Skeletal muscle tissue (tissue), 4 donors: Measurements from ENCODE around the gene HSPA4. TPM values are rescaled to one million over a fixed set of nuclear protein-coding genes. Genes with fewer than 3 reads are reported as not detected.

Source experiments
- H3K27ac ChIP-seq: one replicate; pipeline ENCODE4 v1.7.0; 2013; ENCODE audit warnings: mild to moderate bottlenecking, low read depth, low read length, inconsistent platforms
- H3K27me3 ChIP-seq, 3 donors: one replicate each; pipeline ENCODE4 v1.7.0; 2013; ENCODE audit warnings: low read length in 3 of 3; ENCODE audit not compliant: control insufficient read depth in 3 of 3, insufficient read depth in 3 of 3
- H3K36me3 ChIP-seq, 3 donors: one replicate each; pipeline ENCODE4 v1.7.0; 2013; ENCODE audit warnings: low read length in 3 of 3; ENCODE audit not compliant: control insufficient read depth in 3 of 3, insufficient read depth in 3 of 3
- H3K4me1 ChIP-seq, 3 donors: one replicate each; pipeline ENCODE4 v1.7.0; 2013; ENCODE audit warnings: low read length in 3 of 3, mild to moderate bottlenecking in 3 of 3; ENCODE audit not compliant: control insufficient read depth in 3 of 3, insufficient read depth in 3 of 3
- H3K4me3 ChIP-seq, 3 donors: one replicate each; pipeline ENCODE4 v1.7.0; 2013; ENCODE audit warnings: low read length in 3 of 3
- H3K9ac ChIP-seq, 3 donors: one replicate each; pipeline ENCODE4 v1.7.0; 2013; ENCODE audit warnings: low read length in 3 of 3, mild to moderate bottlenecking in 3 of 3, moderate library complexity in 2 of 3, low read depth in 1 of 3
- H3K9me3 ChIP-seq, 3 donors: one replicate each; pipeline ENCODE4 v1.7.0; 2013; ENCODE audit warnings: low read length in 3 of 3; ENCODE audit not compliant: control insufficient read depth in 3 of 3
- total RNA-seq: library from RNA; depleted of rRNA; stranded (reverse); fragments of >200 nt; gene quantifications from one replicate; pipeline ENCODE4 v1.2.3, GENCODE V29; 2014
- donor health status: Osteomylitis.

HSPA4 gene
- total RNA-seq, 1 donor from 2014 or later: 59.0 TPM

- H3K9me3 ChIP-seq: no peaks in the 10 kb centered on the region
- peaks cover 52 to 72% (median 57%) of the 10 kb centered on the region in 3 donors for H3K4me1 ChIP-seq
- peak overlapping the region; percentile 82 for H3K27ac ChIP-seq
- no peak overlapping the region for H3K4me3 ChIP-seq
- peak overlapping the region; percentile 32 to 63 (median 52) for H3K9ac ChIP-seq
- no peaks in the 10 kb centered on the region for H3K36me3 ChIP-seq
- no peaks in the 10 kb centered on the region for H3K27me3 ChIP-seq
These were observed 67.5 kb downstream of the HSPA4 start for GRCh38 chr5:133119233-133119711.

- peak overlapping the region; percentile 82 for H3K27ac ChIP-seq
These were observed 68.4 kb downstream of the HSPA4 start for GRCh38 chr5:133120156-133120750.

GRCh38 chr5:133121080-133121479, 69.3 kb downstream of the HSPA4 start:
- H3K36me3 ChIP-seq: no peaks in the 10 kb centered on the region
- H3K4me1 ChIP-seq: peaks cover 60 to 83% (median 68%) of the 10 kb centered on the region in 3 donors
- H3K9ac ChIP-seq: peak overlapping the region in 2 of 3 donors; percentile 5 to 63
- H3K9me3 ChIP-seq: no peaks in the 10 kb centered on the region
- no peak overlapping the region for H3K4me3 ChIP-seq
- H3K27me3 ChIP-seq: no peaks in the 10 kb centered on the region
- H3K27ac ChIP-seq: peak overlapping the region; percentile 82

More at GRCh38 chr5:133120156-133120750, 68.4 kb downstream of the HSPA4 start:
- Histone ChIP-seq H3K36me3 (no peaks in the 10 kb centered on the region), H3K4me3 (peak overlapping the region in 1 of 3 donors; percentile 41), H3K9ac (peak overlapping the region; percentile 4 to 63 (median 52)), H3K27me3 (no peaks in the 10 kb centered on the region), H3K4me1 (peaks cover 60 to 77% (median 62%) of the 10 kb centered on the region in 3 donors), H3K9me3 (no peaks in the 10 kb centered on the region)

- Histone ChIP-seq H3K4me3 (no peak overlapping the region), H3K36me3 (no peaks in the 10 kb centered on the region), H3K9ac (peak overlapping the region in 1 of 3 donors; percentile 63), H3K27me3 (no peaks in the 10 kb centered on the region), H3K9me3 (no peaks in the 10 kb centered on the region), H3K27ac (peak overlapping the region; percentile 82), H3K4me1 (peaks cover 57 to 80% (median 65%) of the 10 kb centered on the region in 3 donors)
These were observed 69.9 kb downstream of the HSPA4 start for GRCh38 chr5:133121611-133122150.

GRCh38 chr5:133122711-133123110, 70.9 kb downstream of the HSPA4 start:
- H3K9me3 ChIP-seq: no peaks in the 10 kb centered on the region
- no peaks in the 10 kb centered on the region for H3K27me3 ChIP-seq
- H3K27ac ChIP-seq: no peak overlapping the region
- peaks cover 46 to 74% (median 55%) of the 10 kb centered on the region in 3 donors for H3K4me1 ChIP-seq
- H3K36me3 ChIP-seq: no peaks in the 10 kb centered on the region
- no peak overlapping the region for H3K9ac ChIP-seq
- H3K4me3 ChIP-seq: no peak overlapping the region

- Histone ChIP-seq H3K9ac (no peak overlapping the region), H3K27me3 (no peaks in the 10 kb centered on the region), H3K4me3 (no peak overlapping the region), H3K4me1 (peaks cover 41 to 68% (median 51%) of the 10 kb centered on the region in 3 donors), H3K27ac (no peak overlapping the region), H3K9me3 (no peaks in the 10 kb centered on the region), H3K36me3 (no peaks in the 10 kb centered on the region)
These were observed 71.5 kb downstream of the HSPA4 start for GRCh38 chr5:133123297-133123696.

- H3K27me3 ChIP-seq: no peaks in the 10 kb centered on the region
- H3K36me3 ChIP-seq: no peaks in the 10 kb centered on the region
- no peak overlapping the region for H3K4me3 ChIP-seq
- H3K9me3 ChIP-seq: no peaks in the 10 kb centered on the region
- H3K9ac ChIP-seq: no peak overlapping the region
- H3K27ac ChIP-seq: peak overlapping the region; percentile 71
- H3K4me1 ChIP-seq: peaks cover 26 to 52% (median 35%) of the 10 kb centered on the region in 3 donors
These were observed 73.1 kb downstream of the HSPA4 start for GRCh38 chr5:133124891-133125290.

- H3K36me3 ChIP-seq: no peaks in the 10 kb centered on the region
- peaks cover 11 to 22% (median 12%) of the 10 kb centered on the region in 3 donors for H3K4me1 ChIP-seq
These were observed 76.3 kb downstream of the HSPA4 start for GRCh38 chr5:133128066-133128465.

GRCh38 chr5:133129289-133129688, 77.5 kb downstream of the HSPA4 start:
- Histone ChIP-seq H3K9ac (no peak overlapping the region), H3K36me3 (no peaks in the 10 kb centered on the region), H3K27ac (no peak overlapping the region), H3K4me1 (peaks cover 11 to 19% (median 12%) of the 10 kb centered on the region in 3 donors), H3K4me3 (no peak overlapping the region), H3K27me3 (no peaks in the 10 kb centered on the region), H3K9me3 (no peaks in the 10 kb centered on the region)

More at GRCh38 chr5:133128066-133128465, 76.3 kb downstream of the HSPA4 start:
- no peaks in the 10 kb centered on the region for H3K27me3 ChIP-seq
- H3K27ac ChIP-seq: no peak overlapping the region
- no peak overlapping the region for H3K9ac ChIP-seq
- H3K9me3 ChIP-seq: no peaks in the 10 kb centered on the region
- no peak overlapping the region for H3K4me3 ChIP-seq

GRCh38 chr5:133129950-133130349, 78.1 kb downstream of the HSPA4 start:
- H3K9me3 ChIP-seq: no peaks in the 10 kb centered on the region

More at GRCh38 chr5:133129950-133130349, 78.1 kb downstream of the HSPA4 start:
- no peak overlapping the region for H3K9ac ChIP-seq
- no peaks in the 10 kb centered on the region for H3K36me3 ChIP-seq
- H3K4me1 ChIP-seq: peaks cover 7 to 16% (median 9%) of the 10 kb centered on the region in 3 donors
- no peak overlapping the region for H3K27ac ChIP-seq
- H3K27me3 ChIP-seq: no peaks in the 10 kb centered on the region
- no peak overlapping the region for H3K4me3 ChIP-seq
